ENCODE data around the gene MPZL2. TPM values are rescaled to one million over a fixed set of nuclear protein-coding genes. Genes with fewer than 3 reads are reported as not detected.

Gene MPZL2
- total RNA-seq, 3 donors from 2014 or later, result 9.0 to 12.9 (median 12.8) TPM

DNA sequence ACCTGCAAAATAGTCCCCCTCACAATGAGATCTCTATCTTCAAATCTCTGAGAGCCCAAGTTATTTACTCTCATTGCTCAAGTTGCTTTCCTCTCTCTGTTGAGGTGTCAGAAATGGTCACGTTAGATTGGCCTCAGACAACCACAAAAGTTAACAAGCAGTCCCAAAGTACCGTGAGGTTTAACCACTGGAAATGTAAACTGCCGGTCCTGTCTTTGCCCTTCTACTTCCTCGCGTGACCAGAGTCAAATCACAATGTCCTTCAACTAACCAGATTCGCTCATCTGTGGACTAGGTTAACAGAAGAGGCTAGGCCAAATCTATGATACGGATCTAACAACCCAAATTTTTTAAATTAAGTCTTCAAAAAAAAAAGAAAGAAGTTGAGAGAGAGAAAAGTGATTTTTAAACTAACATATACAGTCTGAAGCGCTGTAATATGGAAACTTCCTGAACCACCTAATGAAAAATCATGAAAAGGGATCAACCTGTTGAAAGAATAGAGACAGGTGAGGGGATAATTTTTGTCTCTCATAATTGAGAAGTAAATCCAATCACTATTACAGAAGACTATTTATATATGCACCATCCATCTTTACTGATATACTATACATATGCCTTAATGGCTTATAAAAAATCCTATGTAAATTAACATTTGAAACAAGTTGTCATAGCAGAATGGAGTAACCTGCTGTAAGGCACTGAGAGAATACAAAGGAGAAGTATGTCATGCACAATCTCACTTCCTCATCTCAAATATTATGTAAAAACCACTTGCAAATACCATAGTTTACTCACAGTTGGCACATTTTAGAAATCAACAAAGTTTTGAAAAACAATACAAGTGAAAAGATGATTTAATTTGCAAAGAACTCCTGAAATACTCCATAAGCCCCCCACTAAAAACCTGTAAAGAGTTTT lies 36.0 kb downstream of the MPZL2 start:
- peaks cover 31% of the 10 kb centered on the region for H3K4me1 Mint-ChIP-seq (ENCODE audit: low read depth)
- H3K27me3 Mint-ChIP-seq (ENCODE audit: low read depth), result no peaks in the 10 kb centered on the region
- DNase-seq (no peak), ATAC-seq (no peak)
- H3K9me3 Mint-ChIP-seq, result no peaks in the 10 kb centered on the region
- H3K36me3 Mint-ChIP-seq (ENCODE audit: insufficient read depth), result peaks cover 41% of the 10 kb centered on the region
- peak overlapping the region; percentile 1 for H3K4me3 Mint-ChIP-seq

DNA sequence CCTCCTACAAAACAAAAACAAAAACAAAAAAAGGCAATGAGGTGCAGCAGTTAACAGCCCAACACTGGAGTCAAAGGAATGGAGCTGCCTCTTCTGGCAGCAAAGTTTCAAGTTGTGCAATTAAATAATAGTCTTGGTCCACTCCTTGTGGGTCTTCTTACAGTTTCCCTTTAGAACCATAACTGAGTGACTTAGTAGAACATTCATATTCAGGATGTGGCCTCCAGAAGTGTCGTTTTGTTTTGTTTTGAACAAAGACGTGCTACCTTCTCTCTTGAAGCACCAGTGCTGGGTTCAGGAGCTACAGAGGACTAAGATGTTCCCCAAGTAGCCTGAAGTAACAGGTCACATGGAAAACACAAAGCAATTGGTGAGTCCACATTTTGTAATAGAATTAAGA lies 37.3 kb downstream of the MPZL2 start:
- H3K36me3 Mint-ChIP-seq (ENCODE audit: insufficient read depth), result peaks cover 38% of the 10 kb centered on the region

DNA sequence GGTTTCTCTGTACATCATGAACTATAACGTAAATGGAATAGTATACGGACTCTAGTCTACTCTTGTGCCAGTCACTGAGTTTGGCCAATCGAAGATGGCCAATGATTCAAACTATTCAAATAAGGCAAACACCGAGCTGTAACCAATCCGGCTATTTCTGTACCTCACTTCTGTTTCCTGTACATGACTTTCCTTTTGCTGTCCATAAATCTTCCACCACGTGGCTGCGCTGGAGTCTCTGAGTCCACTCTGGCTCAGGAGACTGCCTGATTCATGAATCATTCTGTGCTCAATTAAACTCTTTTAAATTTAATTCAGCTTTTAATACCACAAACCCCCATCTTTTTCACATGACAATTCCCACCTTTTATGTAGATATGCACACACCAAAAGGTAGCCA lies 37.8 kb downstream of the MPZL2 start:
- H3K9me3 Mint-ChIP-seq, result no peaks in the 10 kb centered on the region
- H3K4me1 Mint-ChIP-seq (ENCODE audit: low read depth), result peaks cover 40% of the 10 kb centered on the region
- ATAC-seq (no peak), DNase-seq (no peak)
- peak overlapping the region; percentile 47 for H3K4me3 Mint-ChIP-seq
- peaks cover 38% of the 10 kb centered on the region for H3K36me3 Mint-ChIP-seq (ENCODE audit: insufficient read depth)
- no peaks in the 10 kb centered on the region for H3K27me3 Mint-ChIP-seq (ENCODE audit: low read depth)

More for the DNA sequence above, 37.3 kb downstream of the MPZL2 start:
- Mint-ChIP-seq H3K4me3 (peak overlapping the region; percentile 47), H3K27me3 (ENCODE audit: low read depth) (no peaks in the 10 kb centered on the region), H3K4me1 (ENCODE audit: low read depth) (peaks cover 35% of the 10 kb centered on the region), H3K9me3 (no peaks in the 10 kb centered on the region)
- no peak for ATAC-seq
- no peak for DNase-seq

DNA sequence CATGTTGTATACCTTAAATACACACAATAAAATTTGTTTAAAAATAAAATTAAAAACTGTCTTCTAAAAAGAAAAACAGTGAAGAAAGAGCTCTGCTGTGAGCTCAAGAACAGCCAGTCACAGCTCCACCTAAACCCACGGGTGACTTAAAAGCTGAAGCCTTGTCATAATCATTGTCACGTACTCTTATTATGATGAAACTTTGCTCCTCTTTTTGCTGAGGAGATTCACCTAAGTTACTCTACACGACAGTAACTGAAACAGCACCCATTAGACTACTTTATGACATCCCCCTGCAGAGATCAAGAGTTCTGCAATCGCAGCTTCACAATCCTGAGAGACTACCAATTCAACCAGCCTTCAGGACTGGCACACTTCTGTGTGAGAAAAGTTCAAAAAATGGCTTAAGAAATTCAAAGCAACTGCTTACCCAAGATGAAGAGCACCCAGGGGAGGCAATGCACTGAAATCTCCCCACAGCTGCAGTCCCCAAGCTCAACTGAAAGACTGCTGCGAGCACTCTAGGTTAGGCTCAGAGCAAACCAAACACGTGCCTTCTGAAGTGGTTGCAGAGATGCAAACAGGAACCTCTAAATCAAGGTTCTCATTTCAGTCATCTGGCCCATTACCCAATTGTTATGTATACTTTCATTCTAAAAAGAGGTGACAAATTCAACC lies 39.4 kb downstream of the MPZL2 start, which contains the start of gene JAML:
JAML (minus strand) TSS at position 501 of the 678 bp plus-strand sequence. CDS start 10,145 bp downstream, outside the sequence.
- ATAC-seq, result peak; percentile 73 to 82
- H3K36me3 Mint-ChIP-seq (ENCODE audit: insufficient read depth), result peaks cover 47% of the 10 kb centered on the region
- DNase-seq, result peak; percentile 53
- no peaks in the 10 kb centered on the region for H3K9me3 Mint-ChIP-seq
- peak within 1 kb of the TSS; percentile 82 for H3K4me3 Mint-ChIP-seq
- H3K4me1 Mint-ChIP-seq (ENCODE audit: low read depth), result peaks cover 56% of the 10 kb centered on the region
- H3K27me3 Mint-ChIP-seq (ENCODE audit: low read depth), result no peaks in the 10 kb centered on the region

DNA sequence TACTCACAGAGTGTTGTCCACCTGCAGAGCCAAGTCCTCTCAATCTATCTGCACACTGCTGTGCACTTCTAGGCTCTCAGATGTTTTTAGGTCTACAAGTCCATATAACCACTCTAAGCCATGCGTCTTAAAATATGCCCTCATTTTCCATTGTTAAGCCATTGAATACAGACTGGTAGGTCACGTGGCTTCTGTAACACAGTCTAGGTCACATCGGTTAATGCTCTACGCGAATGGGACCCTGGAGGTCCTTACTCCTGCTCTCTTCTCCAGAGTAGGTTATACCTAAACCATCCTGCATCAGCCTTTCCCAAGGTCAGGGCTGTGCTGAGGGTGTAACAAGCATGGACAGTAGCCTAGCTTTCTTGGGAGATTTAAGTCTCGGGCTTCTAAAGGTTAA lies 40.1 kb downstream of the MPZL2 start:
- ATAC-seq (peak; percentile 9 to 14), DNase-seq (no peak)
- peak overlapping the region; percentile 82 for H3K4me3 Mint-ChIP-seq
- H3K4me1 Mint-ChIP-seq (ENCODE audit: low read depth), result peaks cover 63% of the 10 kb centered on the region
- H3K9me3 Mint-ChIP-seq, result no peaks in the 10 kb centered on the region
- no peaks in the 10 kb centered on the region for H3K27me3 Mint-ChIP-seq (ENCODE audit: low read depth)
- H3K36me3 Mint-ChIP-seq (ENCODE audit: insufficient read depth), result peaks cover 44% of the 10 kb centered on the region

DNA sequence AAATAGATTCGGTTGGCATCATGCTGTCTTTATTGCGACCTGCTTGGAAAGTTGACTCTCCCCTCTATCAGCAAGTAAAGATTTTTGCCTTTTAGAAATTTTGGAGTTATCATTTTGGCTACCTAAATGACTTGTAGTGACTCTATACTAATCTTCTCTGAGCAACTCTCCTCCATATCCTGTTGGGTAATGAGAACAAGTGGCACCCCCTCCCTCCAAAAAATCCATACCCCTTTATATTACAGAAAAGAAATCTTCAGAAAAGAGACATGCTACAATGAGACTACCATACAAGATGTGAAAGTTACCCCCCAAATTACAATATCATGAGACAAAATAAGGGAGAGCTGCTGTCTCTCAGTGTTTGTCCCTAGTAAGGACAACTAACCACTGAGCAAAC lies 40.5 kb downstream of the MPZL2 start:
- Mint-ChIP-seq H3K27me3 (ENCODE audit: low read depth) (no peaks in the 10 kb centered on the region), H3K4me1 (ENCODE audit: low read depth) (peaks cover 67% of the 10 kb centered on the region), H3K36me3 (ENCODE audit: insufficient read depth) (peaks cover 46% of the 10 kb centered on the region), H3K4me3 (peak overlapping the region; percentile 82), H3K9me3 (no peaks in the 10 kb centered on the region)
- DNase-seq, result no peak
- peak; percentile 17 to 20 for ATAC-seq

DNA sequence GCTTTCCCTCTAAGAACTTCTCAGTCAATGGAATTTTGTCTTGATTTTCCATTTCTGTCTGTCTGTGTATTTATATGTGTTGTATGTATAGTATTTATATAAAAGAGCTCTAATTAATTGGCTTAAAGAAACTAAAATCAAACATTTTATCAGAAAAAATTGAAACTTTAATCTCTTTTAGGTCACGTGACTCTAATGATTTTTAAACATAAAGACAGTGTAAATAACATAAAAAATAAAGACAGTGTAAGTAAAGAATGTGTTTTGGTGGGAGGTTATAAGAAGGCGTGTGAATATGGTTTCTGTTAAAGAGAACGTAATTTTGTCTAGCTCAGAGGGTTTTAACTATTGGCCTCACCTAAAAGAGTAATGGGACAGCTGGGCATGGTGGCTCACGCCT lies 41.7 kb downstream of the MPZL2 start:
- Mint-ChIP-seq H3K27me3 (ENCODE audit: low read depth) (no peaks in the 10 kb centered on the region), H3K4me1 (ENCODE audit: low read depth) (peaks cover 79% of the 10 kb centered on the region), H3K4me3 (peak overlapping the region; percentile 82), H3K9me3 (no peaks in the 10 kb centered on the region), H3K36me3 (ENCODE audit: insufficient read depth) (peaks cover 34% of the 10 kb centered on the region)
- DNase-seq (no peak), ATAC-seq (no peak)

DNA sequence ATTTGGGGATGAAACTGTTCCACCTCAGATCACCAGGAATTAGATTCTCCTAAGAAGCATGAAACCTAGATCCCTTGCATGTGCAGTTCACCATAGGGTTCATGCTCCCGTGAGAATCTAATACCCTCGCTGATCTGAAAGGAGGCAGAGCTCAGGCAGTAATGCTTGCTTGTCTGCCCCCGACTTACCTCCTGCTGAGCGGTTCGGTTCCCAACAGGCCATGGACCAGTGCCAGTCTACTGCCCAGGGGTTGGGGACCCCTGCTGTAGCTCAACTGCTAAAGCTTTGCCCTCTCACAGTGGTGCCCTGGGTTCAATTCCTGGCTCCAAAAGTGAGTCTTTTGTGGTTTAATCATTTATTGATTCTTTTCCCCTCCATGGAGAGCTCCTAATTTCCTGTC lies 42.7 kb downstream of the MPZL2 start:
- Mint-ChIP-seq H3K36me3 (ENCODE audit: insufficient read depth) (peaks cover 28% of the 10 kb centered on the region), H3K4me1 (ENCODE audit: low read depth) (peaks cover 88% of the 10 kb centered on the region), H3K9me3 (no peaks in the 10 kb centered on the region), H3K4me3 (peak overlapping the region; percentile 23), H3K27me3 (ENCODE audit: low read depth) (no peaks in the 10 kb centered on the region)
- ATAC-seq, result no peak
- no peak for DNase-seq

DNA sequence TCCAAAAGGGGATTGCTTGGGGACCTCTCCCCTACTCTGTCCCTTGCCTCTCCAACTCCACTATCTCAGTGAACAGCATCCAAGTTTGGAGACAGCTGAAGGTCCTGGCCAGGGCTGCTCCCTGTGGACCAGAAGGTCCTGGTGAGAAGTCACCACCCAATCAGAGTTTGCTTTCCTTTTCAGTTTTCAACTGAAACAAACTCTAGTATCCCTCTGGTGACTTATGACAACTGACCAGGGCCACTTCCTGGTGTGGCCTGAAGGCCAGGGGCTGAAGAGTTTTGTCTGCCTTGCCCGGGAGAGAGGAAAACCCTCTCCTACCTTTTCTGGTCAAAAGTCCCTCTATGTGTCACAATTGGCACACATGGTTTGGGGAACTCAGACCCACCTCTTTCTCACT lies 44.4 kb downstream of the MPZL2 start:
- ATAC-seq (no peak), DNase-seq (no peak)
- Mint-ChIP-seq H3K9me3 (no peaks in the 10 kb centered on the region), H3K27me3 (ENCODE audit: low read depth) (no peaks in the 10 kb centered on the region), H3K4me1 (ENCODE audit: low read depth) (peaks cover 92% of the 10 kb centered on the region), H3K4me3 (peak overlapping the region; percentile 70), H3K36me3 (ENCODE audit: insufficient read depth) (peaks cover 18% of the 10 kb centered on the region)

DNA sequence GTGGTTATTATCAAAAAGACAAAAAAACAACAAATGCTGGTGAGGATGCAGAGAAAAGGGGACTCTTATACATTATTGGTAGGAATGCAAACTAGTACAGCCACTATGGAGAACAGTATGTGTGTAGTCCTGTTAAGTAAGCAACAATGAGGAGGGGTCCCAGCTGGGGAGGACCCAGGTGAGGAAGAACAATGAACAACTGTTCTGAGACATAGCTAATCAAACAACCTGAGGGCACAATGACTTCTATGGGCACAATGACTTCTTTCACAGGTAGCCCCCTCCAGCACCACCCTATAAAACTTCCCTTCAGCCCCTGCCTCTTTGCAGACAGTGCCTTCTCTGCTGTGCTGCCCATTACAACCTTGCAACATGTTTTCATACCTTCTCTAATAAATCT lies 44.9 kb downstream of the MPZL2 start:
- DNase-seq (no peak), ATAC-seq (no peak)
- Mint-ChIP-seq H3K27me3 (ENCODE audit: low read depth) (no peaks in the 10 kb centered on the region), H3K4me3 (peak overlapping the region; percentile 70), H3K36me3 (ENCODE audit: insufficient read depth) (peaks cover 18% of the 10 kb centered on the region), H3K9me3 (no peaks in the 10 kb centered on the region), H3K4me1 (ENCODE audit: low read depth) (peaks cover 94% of the 10 kb centered on the region)

DNA sequence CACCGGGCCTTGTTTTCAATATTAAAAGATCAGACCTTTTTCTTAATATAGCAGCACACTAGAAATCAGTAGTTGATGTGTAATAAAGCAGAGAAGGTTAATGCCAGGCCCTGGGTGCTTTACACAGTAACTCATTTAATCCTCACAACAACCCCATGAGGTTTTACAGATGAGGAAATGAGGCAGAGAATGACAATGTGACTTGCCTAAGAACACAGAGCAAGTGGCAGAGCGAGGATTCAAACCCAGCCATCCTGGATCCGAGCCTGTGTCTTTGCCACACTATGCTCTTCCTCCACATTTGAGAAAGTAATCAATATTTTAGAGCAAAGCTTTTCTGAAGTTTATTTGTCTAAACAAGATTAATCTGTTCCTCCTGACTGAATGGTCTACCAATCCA lies 46.5 kb downstream of the MPZL2 start:
- ATAC-seq, result peak; percentile 69 to 71
- Mint-ChIP-seq H3K4me1 (ENCODE audit: low read depth) (peaks cover 96% of the 10 kb centered on the region), H3K36me3 (ENCODE audit: insufficient read depth) (peaks cover 30% of the 10 kb centered on the region), H3K27me3 (ENCODE audit: low read depth) (no peaks in the 10 kb centered on the region), H3K9me3 (no peaks in the 10 kb centered on the region), H3K4me3 (peak overlapping the region; percentile 81)
- DNase-seq, result no peak

DNA sequence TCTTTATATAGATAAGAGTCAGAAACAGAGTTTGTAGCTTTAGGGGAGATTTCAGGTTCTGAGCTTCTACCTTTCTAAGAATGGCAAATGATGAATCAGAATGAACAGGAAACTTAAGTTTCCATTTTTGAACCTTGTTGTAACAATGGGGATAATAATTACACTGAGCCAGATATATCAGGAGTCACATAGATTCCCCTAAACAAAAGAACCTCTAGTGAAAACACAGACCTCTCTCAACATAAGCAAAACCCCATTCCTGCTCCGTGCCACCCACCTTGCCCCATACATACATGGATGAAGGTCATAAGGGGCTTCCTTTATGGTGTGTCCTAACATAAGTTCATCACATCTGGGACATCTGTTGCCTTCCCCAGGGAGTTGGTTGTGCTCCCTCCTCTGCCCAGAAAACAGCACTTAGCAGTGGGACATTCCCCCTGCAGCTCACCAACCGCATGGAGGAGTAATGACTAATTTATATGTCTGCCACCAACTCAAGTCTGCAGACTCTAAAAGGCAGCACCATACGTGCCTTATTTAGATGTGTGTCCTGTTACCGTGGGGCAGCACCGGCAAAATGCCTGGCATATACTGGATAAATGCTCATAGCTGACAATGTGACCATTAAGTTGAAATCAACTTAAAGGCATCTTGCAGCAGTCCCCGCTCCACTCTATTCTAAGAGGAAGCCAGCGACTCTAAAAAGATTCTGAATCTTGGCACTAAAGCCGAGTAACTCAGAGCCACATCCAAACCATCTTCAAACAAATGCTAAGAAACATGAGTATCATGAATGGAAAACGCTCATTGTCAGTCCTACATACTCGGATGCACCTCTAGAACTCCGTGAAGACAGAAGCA lies 47.2 kb downstream of the MPZL2 start:
- H3K27me3 Mint-ChIP-seq (ENCODE audit: low read depth), result no peaks in the 10 kb centered on the region
- ATAC-seq (peak; percentile 81 to 83), DNase-seq (peak; percentile 54)
- H3K4me3 Mint-ChIP-seq, result peak overlapping the region; percentile 81
- H3K4me1 Mint-ChIP-seq (ENCODE audit: low read depth), result peaks cover 97% of the 10 kb centered on the region
- peaks cover 35% of the 10 kb centered on the region for H3K36me3 Mint-ChIP-seq (ENCODE audit: insufficient read depth)
- H3K9me3 Mint-ChIP-seq, result no peaks in the 10 kb centered on the region

DNA sequence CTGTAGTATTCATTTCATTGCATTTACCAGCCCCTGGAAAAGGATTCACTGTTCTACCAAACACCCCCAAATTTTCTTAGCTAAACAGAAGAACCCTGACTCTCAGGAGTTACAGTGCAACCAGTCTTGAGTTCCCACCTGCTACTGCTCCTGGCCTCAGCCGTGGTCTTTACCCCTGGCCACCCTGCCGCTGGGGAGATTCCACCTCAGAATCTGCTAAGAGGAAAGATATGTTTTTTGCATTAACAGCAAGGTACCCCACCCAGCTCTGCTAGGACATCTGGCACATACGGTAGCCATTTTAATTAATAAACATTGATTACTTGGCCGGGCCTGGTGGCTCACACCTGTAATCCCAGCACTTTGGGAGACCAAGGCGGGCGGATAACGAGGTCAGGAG lies 48.3 kb downstream of the MPZL2 start:
- peaks cover 90% of the 10 kb centered on the region for H3K4me1 Mint-ChIP-seq (ENCODE audit: low read depth)
- no peaks in the 10 kb centered on the region for H3K27me3 Mint-ChIP-seq (ENCODE audit: low read depth)
- H3K9me3 Mint-ChIP-seq, result no peaks in the 10 kb centered on the region
- DNase-seq (no peak), ATAC-seq (no peak)
- H3K36me3 Mint-ChIP-seq (ENCODE audit: insufficient read depth), result peaks cover 38% of the 10 kb centered on the region
- peak overlapping the region; percentile 81 for H3K4me3 Mint-ChIP-seq

DNA sequence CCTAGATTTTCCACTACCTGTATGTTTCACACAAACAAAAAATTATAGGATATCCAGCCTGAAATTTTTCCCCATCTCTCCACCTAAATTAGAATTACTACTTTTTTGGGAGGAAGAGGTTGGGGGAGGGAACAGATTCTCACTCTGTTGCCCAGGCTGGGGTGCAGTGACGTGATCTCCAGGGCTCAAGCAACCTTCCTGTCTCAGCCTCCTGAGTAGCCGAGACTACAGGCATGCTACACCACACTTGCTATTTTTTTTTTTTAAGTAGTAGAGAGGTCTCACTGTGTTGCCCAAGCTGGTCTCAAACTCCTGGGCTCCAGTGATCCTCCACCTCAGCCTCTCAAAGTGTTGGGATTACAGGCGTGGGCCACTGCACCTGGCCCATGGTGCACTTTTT lies 48.8 kb downstream of the MPZL2 start:
- Mint-ChIP-seq H3K9me3 (no peaks in the 10 kb centered on the region), H3K4me3 (peak overlapping the region; percentile 81), H3K4me1 (ENCODE audit: low read depth) (peaks cover 85% of the 10 kb centered on the region), H3K36me3 (ENCODE audit: insufficient read depth) (peaks cover 43% of the 10 kb centered on the region), H3K27me3 (ENCODE audit: low read depth) (no peaks in the 10 kb centered on the region)
- ATAC-seq (no peak), DNase-seq (no peak)

Data from activated T-cell treated with anti-CD3 and anti-CD28 coated beads, Interleukin-2, amount 50 U/mL, for 4 hours (primary cell).